Muscle layer of colon (tissue), 2 donors: ENCODE measurements around the gene MRPL46.

Experiments
- H3K27ac ChIP-seq: one replicate; pipeline ENCODE4 v1.7.0; 2013; ENCODE audit warnings: low read depth, mild to moderate bottlenecking, low read length, moderate library complexity
- H3K27me3 ChIP-seq, 2 donors: one replicate each; pipeline ENCODE4 v1.7.0; 2013; ENCODE audit warnings: low read length in 2 of 2, mild to moderate bottlenecking in 2 of 2; ENCODE audit not compliant: insufficient read depth in 2 of 2, control insufficient read depth in 1 of 2
- H3K36me3 ChIP-seq: one replicate; pipeline ENCODE4 v1.7.0; 2013; ENCODE audit warnings: mild to moderate bottlenecking, low read length; ENCODE audit not compliant: insufficient read depth
- H3K4me1 ChIP-seq: one replicate; pipeline ENCODE4 v1.7.0; 2013; ENCODE audit warnings: mild to moderate bottlenecking, low read length; ENCODE audit not compliant: insufficient read depth
- H3K4me3 ChIP-seq, 2 donors: one replicate each; pipeline ENCODE4 v1.7.0; 2013; ENCODE audit warnings: low read length in 2 of 2, low read depth in 1 of 2, mild to moderate bottlenecking in 1 of 2, moderate library complexity in 1 of 2
- H3K9ac ChIP-seq: one replicate; pipeline ENCODE4 v1.7.0; 2013; ENCODE audit warnings: low read length
- H3K9me3 ChIP-seq: one replicate; pipeline ENCODE4 v1.7.0; 2013; ENCODE audit warnings: mild to moderate bottlenecking, low read length
- donor health status: abdominal sarcoma.
- donor health status: Adenocarcinoma of cecum.

The MRPL46 gene

DNA sequence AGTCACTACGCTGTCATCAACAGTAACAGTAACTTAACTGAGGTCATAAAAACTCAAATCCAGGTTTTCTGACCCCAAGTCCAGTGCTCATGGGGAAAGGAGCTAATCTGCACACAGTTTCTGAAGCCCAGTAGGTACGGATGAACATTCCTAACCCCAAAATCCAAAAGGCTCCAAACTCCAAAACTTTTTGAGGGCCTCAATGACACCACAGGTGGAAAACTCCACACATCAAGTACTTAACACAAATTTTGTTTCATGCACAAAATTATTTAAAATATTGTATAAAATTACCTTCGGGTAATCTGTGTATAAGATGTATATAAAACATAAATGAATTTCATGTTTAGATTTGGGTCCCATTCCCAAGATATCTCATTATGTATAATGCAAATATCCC is 10.5 kb downstream of the MRPL46 start:
- Histone ChIP-seq H3K9ac (no peak overlapping the region), H3K4me1 (peaks cover 5% of the 10 kb centered on the region), H3K9me3 (no peaks in the 10 kb centered on the region), H3K27ac (no peak overlapping the region), H3K36me3 (peaks cover 37% of the 10 kb centered on the region), H3K27me3 (no peaks in the 10 kb centered on the region), H3K4me3 (no peak overlapping the region)

GRCh38 chr15:88454867-88455810 is 12.0 kb downstream of the MRPL46 start:
- Histone ChIP-seq H3K4me3 (no peak overlapping the region), H3K36me3 (peaks cover 33% of the 10 kb centered on the region), H3K27me3 (no peaks in the 10 kb centered on the region), H3K4me1 (peaks cover 5% of the 10 kb centered on the region), H3K9me3 (no peaks in the 10 kb centered on the region), H3K27ac (no peak overlapping the region), H3K9ac (no peak overlapping the region)

GRCh38 chr15:88454236-88454635 is 13.0 kb downstream of the MRPL46 start:
- H3K4me3 ChIP-seq, result no peak overlapping the region
- no peak overlapping the region for H3K27ac ChIP-seq
- peaks cover 5% of the 10 kb centered on the region for H3K4me1 ChIP-seq
- H3K36me3 ChIP-seq, result peaks cover 24% of the 10 kb centered on the region
- peaks cover 0 to 3% of the 10 kb centered on the region in 2 donors for H3K27me3 ChIP-seq
- H3K9me3 ChIP-seq, result no peaks in the 10 kb centered on the region
- H3K9ac ChIP-seq, result no peak overlapping the region

- Histone ChIP-seq H3K9ac (no peak overlapping the region), H3K27ac (no peak overlapping the region), H3K36me3 (peaks cover 19% of the 10 kb centered on the region), H3K9me3 (no peaks in the 10 kb centered on the region), H3K4me3 (no peak overlapping the region), H3K27me3 (peaks cover 0 to 5% of the 10 kb centered on the region in 2 donors), H3K4me1 (peaks cover 5% of the 10 kb centered on the region)
These were observed 13.5 kb downstream of the MRPL46 start for GRCh38 chr15:88453651-88454050.

- no peak overlapping the region for H3K27ac ChIP-seq
- no peak overlapping the region for H3K9ac ChIP-seq
- H3K36me3 ChIP-seq, result no peaks in the 10 kb centered on the region
- H3K27me3 ChIP-seq, result peaks cover 0 to 5% of the 10 kb centered on the region in 2 donors
- H3K4me1 ChIP-seq, result peaks cover 5% of the 10 kb centered on the region
- no peaks in the 10 kb centered on the region for H3K9me3 ChIP-seq
- no peak overlapping the region for H3K4me3 ChIP-seq
These were observed 16.9 kb downstream of the MRPL46 start for GRCh38 chr15:88450125-88450798.

- H3K4me3 ChIP-seq, result no peak overlapping the region
- no peak overlapping the region for H3K27ac ChIP-seq
- H3K4me1 ChIP-seq, result peaks cover 2% of the 10 kb centered on the region
- H3K27me3 ChIP-seq, result peaks cover 0 to 5% of the 10 kb centered on the region in 2 donors
- no peaks in the 10 kb centered on the region for H3K9me3 ChIP-seq
- H3K36me3 ChIP-seq, result no peaks in the 10 kb centered on the region
- no peak overlapping the region for H3K9ac ChIP-seq
These were observed 17.6 kb downstream of the MRPL46 start for GRCh38 chr15:88449581-88449980.

GRCh38 chr15:88448991-88449461 is 18.2 kb downstream of the MRPL46 start:
- no peak overlapping the region for H3K9ac ChIP-seq
- no peaks in the 10 kb centered on the region for H3K4me1 ChIP-seq
- no peak overlapping the region for H3K4me3 ChIP-seq
- H3K9me3 ChIP-seq, result no peaks in the 10 kb centered on the region
- no peak overlapping the region for H3K27ac ChIP-seq
- peaks cover 0 to 5% of the 10 kb centered on the region in 2 donors for H3K27me3 ChIP-seq
- no peaks in the 10 kb centered on the region for H3K36me3 ChIP-seq

GRCh38 chr15:88447741-88448140 is 19.4 kb downstream of the MRPL46 start:
- no peak overlapping the region for H3K9ac ChIP-seq
- no peak overlapping the region for H3K4me3 ChIP-seq
- H3K36me3 ChIP-seq, result no peaks in the 10 kb centered on the region
- H3K4me1 ChIP-seq, result no peaks in the 10 kb centered on the region
- H3K27me3 ChIP-seq, result peaks cover 0 to 5% of the 10 kb centered on the region in 2 donors
- H3K9me3 ChIP-seq, result peaks cover 5% of the 10 kb centered on the region
- no peak overlapping the region for H3K27ac ChIP-seq

- H3K9me3 ChIP-seq, result peaks cover 5% of the 10 kb centered on the region
- peaks cover 0 to 5% of the 10 kb centered on the region in 2 donors for H3K27me3 ChIP-seq
- H3K4me1 ChIP-seq, result no peaks in the 10 kb centered on the region
- no peak overlapping the region for H3K27ac ChIP-seq
- no peak overlapping the region for H3K4me3 ChIP-seq
- no peak overlapping the region for H3K9ac ChIP-seq
- no peaks in the 10 kb centered on the region for H3K36me3 ChIP-seq
These were observed 20.0 kb downstream of the MRPL46 start for GRCh38 chr15:88447206-88447605.

- H3K4me1 ChIP-seq, result no peaks in the 10 kb centered on the region
- no peak overlapping the region for H3K4me3 ChIP-seq
- H3K9me3 ChIP-seq, result peaks cover 5% of the 10 kb centered on the region
- no peak overlapping the region for H3K9ac ChIP-seq
- H3K36me3 ChIP-seq, result no peaks in the 10 kb centered on the region
- H3K27me3 ChIP-seq, result peaks cover 0 to 5% of the 10 kb centered on the region in 2 donors
- H3K27ac ChIP-seq, result no peak overlapping the region
These were observed 26.0 kb downstream of the MRPL46 start for GRCh38 chr15:88441076-88441730.

GRCh38 chr15:88440021-88440420 is 27.2 kb downstream of the MRPL46 start:
- no peaks in the 10 kb centered on the region for H3K4me1 ChIP-seq
- H3K9ac ChIP-seq, result no peak overlapping the region
- H3K27ac ChIP-seq, result no peak overlapping the region
- H3K9me3 ChIP-seq, result peaks cover 5% of the 10 kb centered on the region
- no peak overlapping the region for H3K4me3 ChIP-seq
- H3K27me3 ChIP-seq, result peaks cover 0 to 5% of the 10 kb centered on the region in 2 donors
- H3K36me3 ChIP-seq, result no peaks in the 10 kb centered on the region
